Stimulated activated CD4-positive, alpha-beta T cell treated with anti-CD3 and anti-CD28 coated beads, TNF-alpha, amount 100 ng/mL, for 48 hours (primary cell): ENCODE results near the gene GNG8.

ENCODE experiments used
- DNase-seq, 3 donors: peaks; one replicate each; pipeline ENCODE4 v3.0.0-alpha.2; 2020; ENCODE audit warnings: low read depth in 3 of 3

The GNG8 gene

GRCh38 chr19:46635920-46636761 is at the start of gene GNG8:
TSS of gene GNG8 (minus strand) at chr19:46636202. CDS start at chr19:46634682, 1,520 bp downstream.
- DNase-seq = no peak

DNA sequence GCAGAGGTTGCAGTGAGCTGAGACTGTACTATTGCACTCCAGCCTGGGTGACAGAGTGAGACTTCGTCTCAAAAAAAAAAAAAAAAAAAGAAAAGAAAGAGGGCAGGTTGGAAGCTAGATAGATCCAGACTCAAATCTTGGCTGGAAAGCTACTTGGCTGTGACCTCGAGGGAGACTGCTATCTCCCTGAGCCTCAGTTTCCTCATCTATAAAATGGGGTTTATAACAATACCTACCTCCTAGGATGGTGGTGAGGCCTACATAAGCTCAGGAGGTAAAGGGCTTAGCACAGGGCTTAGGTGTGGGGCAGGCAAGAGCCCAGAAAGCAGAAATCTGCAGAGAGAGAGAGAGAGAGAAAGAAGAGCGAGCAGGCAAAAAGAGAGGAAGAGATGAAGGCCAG is 49.2 kb upstream of the GNG8 start:
- no peak for DNase-seq

GRCh38 chr19:46678110-46678732 is 42.2 kb upstream of the GNG8 start:
- DNase-seq = peak; percentile 38 to 65 (median 58)

- no peak for DNase-seq
Measured at GRCh38 chr19:46674416-46675178, 38.6 kb upstream of the GNG8 start.

DNA sequence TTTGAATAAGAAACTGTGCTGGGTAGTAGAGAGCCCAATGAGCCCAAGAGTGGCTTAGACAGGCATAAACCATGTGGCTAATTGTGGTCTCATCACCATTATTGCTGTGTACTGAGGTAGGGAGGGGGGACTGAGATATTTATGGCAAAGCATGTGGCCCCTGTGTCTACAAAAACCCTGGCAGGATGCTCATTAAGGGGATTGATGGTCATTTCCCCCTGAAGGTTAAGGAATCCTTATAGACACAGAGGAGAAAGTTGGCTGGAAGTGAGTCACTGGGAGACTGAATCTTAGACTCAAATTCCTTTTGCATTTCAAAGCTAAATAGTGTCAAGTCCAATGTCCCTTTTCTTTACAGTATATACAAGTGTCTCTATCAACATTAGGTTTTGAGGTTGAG is 34.8 kb upstream of the GNG8 start:
- no peak for DNase-seq

GRCh38 chr19:46668662-46669061 is 32.7 kb upstream of the GNG8 start:
- no peak for DNase-seq

- DNase-seq = no peak
Measured at GRCh38 chr19:46665072-46665471, 29.1 kb upstream of the GNG8 start.

GRCh38 chr19:46661735-46662592 is 26.0 kb upstream of the GNG8 start:
- DNase-seq = peak; percentile 57 to 70 (median 63)

DNA sequence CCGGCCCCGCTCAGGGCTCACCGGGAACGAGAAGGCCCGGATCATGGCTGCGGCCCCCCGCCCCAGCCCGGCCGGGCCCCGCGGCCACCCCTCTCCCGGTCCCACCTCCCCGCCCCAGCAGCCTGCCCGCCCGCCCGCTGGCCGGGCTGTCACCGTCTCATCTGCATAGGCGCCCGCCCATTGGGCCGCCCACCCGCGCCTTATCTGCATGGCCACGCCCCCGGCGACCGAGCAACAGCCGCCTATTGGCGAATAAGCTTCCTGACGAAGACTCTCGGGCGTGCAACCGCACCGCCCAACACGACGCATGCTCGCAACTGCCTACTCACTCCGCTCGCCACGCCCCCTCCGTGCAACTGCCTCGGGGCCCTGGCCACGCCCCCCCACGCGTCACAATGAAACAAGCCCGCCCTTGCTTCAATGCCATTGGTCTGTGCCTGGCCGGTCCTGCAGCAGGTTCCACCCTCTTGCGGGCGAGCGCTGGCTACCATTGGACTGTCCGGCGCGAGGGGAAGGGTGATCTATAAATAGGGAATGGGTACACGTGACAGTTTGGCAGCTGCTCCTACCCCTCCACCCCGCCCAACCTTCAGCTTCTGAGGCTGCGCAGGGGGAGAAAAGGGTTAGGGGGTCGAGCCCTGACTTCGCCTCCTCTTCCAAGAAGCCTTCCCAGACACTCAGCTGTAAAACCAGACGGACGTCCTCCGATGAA is 25.2 kb upstream of the GNG8 start, which contains the start of gene DACT3:
Gene DACT3, minus strand, starts transcription at position 163 of the 712 bp plus-strand sequence. Its CDS starts 118 bp downstream, at position 45.
- peak; percentile 100 for DNase-seq

DNA sequence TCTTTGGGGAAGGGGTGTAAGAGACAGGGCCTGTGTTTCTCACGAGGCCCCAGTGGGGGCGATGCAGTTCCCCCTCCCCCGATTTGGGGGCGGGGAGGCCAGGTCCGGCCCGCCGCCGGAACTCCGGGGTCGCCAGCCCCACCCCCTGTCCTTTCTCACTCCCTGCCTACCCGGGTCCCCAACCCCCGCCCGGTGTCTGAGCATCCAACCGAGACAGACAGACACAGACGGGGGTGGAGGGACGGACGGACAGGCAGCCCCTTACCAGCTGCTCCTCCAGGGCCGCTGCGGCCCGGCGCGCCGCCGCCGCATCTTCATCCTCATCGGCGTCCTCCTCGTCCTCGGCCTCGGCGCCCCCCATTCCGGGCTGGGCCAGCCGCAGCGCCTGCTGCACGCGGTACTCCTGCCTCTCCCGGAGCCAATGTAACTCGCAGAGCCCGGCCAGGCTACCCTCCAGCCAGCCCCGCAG is 24.6 kb upstream of the GNG8 start:
- no peak for DNase-seq

- DNase-seq = no peak
Measured at GRCh38 chr19:46660008-46660517, 24.1 kb upstream of the GNG8 start.

GRCh38 chr19:46659151-46660007 is 23.4 kb upstream of the GNG8 start:
- no peak for DNase-seq

DNA sequence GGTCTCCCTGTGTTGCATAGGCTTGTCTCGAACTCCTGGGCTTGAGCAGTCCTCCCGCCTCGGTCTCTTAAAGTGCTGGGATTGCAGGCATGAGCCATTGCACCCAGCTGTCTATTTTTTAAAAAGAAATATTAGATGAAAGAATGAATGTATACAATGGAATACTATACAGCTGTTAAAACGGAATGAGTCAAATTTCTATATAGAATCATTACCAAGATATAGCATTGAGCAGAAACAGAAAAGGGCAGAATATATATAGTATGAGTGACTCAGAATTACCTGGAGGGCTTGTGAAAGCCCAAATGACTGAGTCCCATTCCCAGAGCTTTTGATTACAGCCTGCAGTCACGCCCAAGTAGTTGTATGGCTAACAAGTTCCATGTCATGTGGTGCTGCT is 20.5 kb upstream of the GNG8 start:
- no peak for DNase-seq

DNA sequence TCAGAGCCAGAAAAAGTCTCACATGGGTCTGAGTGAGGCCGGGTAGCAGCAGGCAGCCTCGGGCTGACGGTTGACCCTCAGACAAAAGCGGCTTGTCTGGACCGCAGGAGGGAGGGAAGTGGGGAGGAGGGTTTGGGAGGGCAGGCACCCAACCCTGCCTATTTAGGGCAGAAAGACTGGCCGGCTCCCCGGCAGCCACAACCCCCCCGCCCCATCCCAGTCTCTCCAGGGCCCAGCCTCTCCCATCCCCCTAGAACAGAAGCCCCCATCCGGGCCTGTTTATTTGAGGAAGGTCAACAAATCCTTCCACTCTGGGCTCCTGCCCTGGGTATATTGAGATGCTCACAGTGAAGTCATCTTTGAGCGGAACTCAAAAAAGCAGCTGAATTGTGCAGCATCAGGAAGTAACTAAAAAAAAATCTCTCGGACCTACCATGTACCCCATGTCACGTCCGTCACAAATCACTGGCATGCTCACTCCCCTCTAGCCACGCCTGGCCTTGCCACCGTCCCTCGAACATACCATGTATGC is 18.7 kb upstream of the GNG8 start:
- DNase-seq = no peak

GRCh38 chr19:46650445-46650844 is 14.4 kb upstream of the GNG8 start:
- no peak for DNase-seq

- DNase-seq = no peak
Measured at GRCh38 chr19:46648961-46649960, 13.3 kb upstream of the GNG8 start.

GRCh38 chr19:46648060-46648960 is 12.3 kb upstream of the GNG8 start:
- DNase-seq = no peak
